GM12878 (cell line): ENCODE results near the gene DACH2. TPM values are rescaled to one million over a fixed set of nuclear protein-coding genes. Genes with fewer than 3 reads are reported as not detected.

ENCODE experiments used
- ATAC-seq: fragments of 200-7000 bp; cut with Tn5 transposase; 3 replicates; pipeline ENCODE4 v1.9.1; 2020; ENCODE audit warnings: mild to moderate bottlenecking, moderate library complexity
- BruUV-seq: library from RNA; stranded (reverse); fragments of 400-500 nt; replicated peaks from 2 replicates; lab custom pipeline; 2021; lab: Mats Ljungman, UMichigan
- CTCF ChIA-PET: fragments of 300-600 bp; sonication (Branson Sonifier 250); formaldehyde crosslinking; extraction: SDS; loops from one replicate; lab custom pipeline; 2021; ENCODE audit warnings: inconsistent platforms; lab: Yijun Ruan, JAX
- POLR2A ChIA-PET: fragments of 350-600 bp; formaldehyde crosslinking; extraction: SDS; loops from one replicate; lab custom pipeline; 2021; ENCODE audit warnings: inconsistent platforms; lab: Charles Lee
- RAD21 ChIA-PET: fragments of 300-600 bp; sonication (Branson Sonifier 250); formaldehyde crosslinking; loops from one replicate; lab custom pipeline; 2023; ENCODE audit warnings: antibody characterized with exemption; ENCODE audit not compliant: unreplicated experiment; lab: Charles Lee
- SMC1A ChIA-PET: fragments of 300-600 bp; sonication (Branson Sonifier 250); formaldehyde crosslinking; loops from one replicate; lab custom pipeline; 2023; ENCODE audit not compliant: unreplicated experiment, uncharacterized antibody; lab: Charles Lee
- DNase-seq: peaks from one replicate; pipeline ENCODE4 v3.0.0-alpha.2; 2011; ENCODE audit warnings: low read depth, low spot score
- FAIRE-seq: peaks from 3 replicates; lab custom pipeline; 2011; peaks lifted over from hg19 to GRCh38; lab: Jason Lieb, UNC
- H2AFZ ChIP-seq: 2 replicates; pipeline ENCODE4 v1.6.0; 2011; ENCODE audit warnings: low read depth, low read length, control low read depth; ENCODE audit not compliant: control insufficient read depth
- H3K27ac ChIP-seq: 2 replicates; pipeline ENCODE4 v1.5.1; 2011; ENCODE audit warnings: control low read depth; ENCODE audit not compliant: control insufficient read depth, insufficient read depth
- H3K27me3 ChIP-seq, 2 experiments: replicated peaks in 1 of 2; 2 replicates each; pipeline versions ENCODE4 v1.6.0 to v1.6.1; 2011; ENCODE audit warnings: low read length in 1 of 2; ENCODE audit not compliant: control insufficient read depth in 2 of 2, insufficient read depth in 2 of 2
- H3K36me3 ChIP-seq, 2 experiments: 2 replicates each; pipeline ENCODE4 v1.5.1; 2011; ENCODE audit warnings: low read length in 1 of 2; ENCODE audit not compliant: control insufficient read depth in 2 of 2, insufficient read depth in 2 of 2
- H3K4me1 ChIP-seq: 2 replicates; pipeline ENCODE4 v1.6.1; 2011; ENCODE audit warnings: mild to moderate bottlenecking, low read length, moderate library complexity, mixed read lengths; ENCODE audit not compliant: control insufficient read depth, insufficient read depth
- H3K4me2 ChIP-seq: 2 replicates; pipeline ENCODE4 v1.6.0; 2011; ENCODE audit warnings: control low read depth; ENCODE audit not compliant: control insufficient read depth, insufficient read depth
- H3K4me3 ChIP-seq: fragments of 200-600 bp; sonication (generic); 2 replicates; pipeline ENCODE4 v1.5.1; 2016
- H3K79me2 ChIP-seq: 2 replicates; pipeline ENCODE4 v1.6.0; 2011; ENCODE audit warnings: low read length; ENCODE audit not compliant: control insufficient read depth, insufficient read depth
- H3K9ac ChIP-seq: 2 replicates; pipeline ENCODE4 v1.8.0; 2011; ENCODE audit warnings: low read length, control low read depth, mixed read lengths; ENCODE audit not compliant: control insufficient read depth, insufficient read depth
- H3K9me3 ChIP-seq: replicated peaks from 3 replicates; pipeline ENCODE4 v1.5.1; 2011; ENCODE audit warnings: mild to moderate bottlenecking, low read length; ENCODE audit not compliant: control insufficient read depth, insufficient read depth
- H4K20me1 ChIP-seq: 2 replicates; pipeline ENCODE4 v1.6.0; 2011; ENCODE audit not compliant: control insufficient read depth, insufficient read depth
- CBX3 ChIP-seq: fragments of 200-600 bp; sonication (generic); IDR thresholded peaks from 2 replicates; pipeline ENCODE4 v1.6.1; 2016; ENCODE audit warnings: low read depth, borderline replicate concordance
- CBX5 ChIP-seq: sonication (generic); IDR thresholded peaks from 2 replicates; pipeline ENCODE4 v1.6.1; 2016; ENCODE audit warnings: low read depth, moderate library complexity, mild to moderate bottlenecking, inconsistent platforms
- CREB1 ChIP-seq: IDR thresholded peaks from 2 replicates; pipeline ENCODE4 v1.6.1; 2012; ENCODE audit warnings: low read depth, mild to moderate bottlenecking, inconsistent platforms
- MYC ChIP-seq: IDR thresholded peaks from 2 replicates; pipeline ENCODE4 v1.6.1; 2011; ENCODE audit warnings: mild to moderate bottlenecking, low read length, moderate library complexity, inconsistent platforms; ENCODE audit not compliant: insufficient read depth, insufficient replicate concordance, insufficient read length, severe bottlenecking
- PAX8 ChIP-seq: fragments of 450-650 bp; IDR thresholded peaks from 2 replicates; pipeline ENCODE4 v1.6.1; 2017; ENCODE audit warnings: mild to moderate bottlenecking, moderate library complexity
- SIX5 ChIP-seq: IDR thresholded peaks from 2 replicates; pipeline ENCODE4 v1.6.1; 2011; ENCODE audit warnings: mild to moderate bottlenecking, low read depth, low read length, moderate library complexity; ENCODE audit not compliant: severe bottlenecking
- SP1 ChIP-seq: IDR thresholded peaks from one replicate; pipeline ENCODE4 v1.6.1; 2011; ENCODE audit warnings: low read depth, low read length
- STAT1 ChIP-seq: fragments of 450-650 bp; conservative IDR thresholded peaks from 2 replicates; pipeline ENCODE4 v1.6.1; 2014; ENCODE audit warnings: antibody characterized with exemption, mild to moderate bottlenecking
- TCF3 ChIP-seq: IDR thresholded peaks from 2 replicates; pipeline ENCODE4 v1.6.1; 2012; ENCODE audit warnings: low read depth, mild to moderate bottlenecking, low read length, borderline replicate concordance; ENCODE audit not compliant: insufficient read depth
- ZNF207 ChIP-seq: fragments of 450-650 bp; IDR thresholded peaks from 2 replicates; pipeline ENCODE4 v1.6.1; 2014; ENCODE audit warnings: antibody characterized with exemption, mild to moderate bottlenecking, borderline replicate concordance
- ZNF24 ChIP-seq: fragments of 450-650 bp; IDR thresholded peaks from 2 replicates; pipeline ENCODE4 v1.6.1; 2017; ENCODE audit warnings: antibody characterized with exemption, mild to moderate bottlenecking
- WGBS: methylation state at CpG from one replicate; pipeline ENCODE4 v1.1.6; 2016; ENCODE audit warnings: low lambda C conversion rate; ENCODE audit not compliant: insufficient replicate concordance, insufficient coverage; ENCODE audit errors: missing lambda C conversion rate; 5-methylcytosine and 5-hydroxymethylcytosine counted together
- in situ Hi-C: fragments of 300-500 bp; cut with MboI; formaldehyde crosslinking; loops from 9 replicates; pipeline ENCODE4 v1.14.3; 2018; ENCODE audit warnings: mixed read lengths
- intact Hi-C: fragments of 100-400 bp; cut with micrococcal nuclease; formaldehyde crosslinking; loops from one replicate; pipeline ENCODE4 v1.14.2; 2022; ENCODE audit not compliant: unreplicated experiment
- polyA plus RNA-seq, 11 experiments: library from polyadenylated mRNA; depleted of rRNA in 4 of 11; unstranded in 6 of 11; stranded (reverse) in 5 of 11; fragments of >200 nt; fragmentation: Nextera tagmentation in 4 of 11; fragmentation: Illumina TruSeq in 1 of 11; extraction: Ambion mirVana in 4 of 11; extraction: Trizol in 1 of 11; gene quantifications; 1 replicate in 1 of 11; 2 replicates in 10 of 11; pipeline versions ENCODE4 v1.2.1 to v1.2.3, GENCODE V29; 2011 to 2016; ENCODE audit warnings: inconsistent platforms in 2 of 11, missing spikeins in 2 of 11, low read depth in 1 of 11
- total RNA-seq, 4 experiments: library from RNA; depleted of rRNA in 3 of 4; stranded (reverse); fragments of >200 nt in 3 of 4; fragmentation: Illumina TruSeq in 1 of 4; extraction: Trizol in 1 of 4; gene quantifications; 2 replicates each; pipeline versions ENCODE4 v1.2.1 to v1.2.3, GENCODE V29; 2013 to 2021
- TF ChIP-seq, protein P1 (sequence below): IDR thresholded peaks from 2 replicates; pipeline ENCODE4 v1.6.1; 2011; ENCODE audit warnings: low read depth, low read length, improper control_type of control experiment, borderline replicate concordance
- TF ChIP-seq, protein P2 (sequence below): fragments of 450-650 bp; IDR thresholded peaks from 2 replicates; pipeline ENCODE4 v1.6.1; 2016; ENCODE audit warnings: mild to moderate bottlenecking, moderate library complexity, borderline replicate concordance
- TF ChIP-seq, protein P3 (sequence below): IDR thresholded peaks from 2 replicates; pipeline ENCODE4 v1.6.1; 2012; ENCODE audit warnings: mild to moderate bottlenecking, low read depth, low read length

DACH2 gene
- total and polyA plus RNA-seq, 10 of the 15 experiments (the other 5 are each of a cell fraction or from before 2014, with no cell fraction given): 0.03 to 0.19 (median 0.07) TPM; not detected in 6

DNA sequence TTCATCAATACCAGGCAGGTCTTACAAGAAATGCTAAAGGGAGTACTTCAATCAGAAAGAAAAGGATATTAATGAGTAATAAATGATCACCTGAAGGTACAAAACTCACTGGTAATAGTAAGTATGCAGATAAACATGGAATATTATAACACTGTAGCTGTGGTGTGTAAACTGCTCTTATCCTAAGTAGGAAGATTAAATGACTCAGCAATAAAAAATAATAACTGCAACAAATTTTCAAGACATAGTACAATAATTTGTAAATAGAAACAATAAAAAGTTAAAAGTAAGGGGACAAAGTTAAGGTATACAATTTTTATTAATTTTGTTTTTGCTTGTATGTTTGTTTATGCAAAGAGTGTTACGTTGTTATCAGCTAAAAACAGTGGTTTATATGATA, 43.7 kb upstream of the DACH2 start (continued):
- TF ChIP-seq, protein P1, sequence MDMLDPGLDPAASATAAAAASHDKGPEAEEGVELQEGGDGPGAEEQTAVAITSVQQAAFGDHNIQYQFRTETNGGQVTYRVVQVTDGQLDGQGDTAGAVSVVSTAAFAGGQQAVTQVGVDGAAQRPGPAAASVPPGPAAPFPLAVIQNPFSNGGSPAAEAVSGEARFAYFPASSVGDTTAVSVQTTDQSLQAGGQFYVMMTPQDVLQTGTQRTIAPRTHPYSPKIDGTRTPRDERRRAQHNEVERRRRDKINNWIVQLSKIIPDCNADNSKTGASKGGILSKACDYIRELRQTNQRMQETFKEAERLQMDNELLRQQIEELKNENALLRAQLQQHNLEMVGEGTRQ: no peak
- TF ChIP-seq CBX5: no peak
- TF ChIP-seq, all 136 proteins: peak for 0

DNA sequence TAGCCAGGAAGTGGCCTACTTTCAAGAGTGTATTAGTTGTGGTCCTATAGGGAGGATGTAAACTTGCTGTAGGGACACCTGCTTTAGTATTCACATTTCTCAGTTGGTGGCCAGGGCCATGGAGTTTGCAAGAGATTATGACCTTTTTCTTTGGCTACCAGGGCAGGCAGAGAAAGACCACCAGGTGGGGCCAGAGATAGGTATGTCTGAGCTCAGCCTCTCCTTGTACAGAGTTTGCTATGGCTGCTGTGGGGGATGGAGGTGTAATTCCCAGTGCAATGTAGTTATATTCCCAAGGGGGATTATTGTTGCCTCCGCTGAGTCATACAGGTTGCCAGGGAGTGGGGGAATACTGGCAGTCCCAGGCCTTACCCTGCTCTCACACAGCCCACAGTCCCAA, 26.3 kb upstream of the DACH2 start:
- Histone ChIP-seq H3K9me3 (no peaks in the 10 kb centered on the region), H3K79me2 (no peaks in the 10 kb centered on the region), H3K27ac (no peak overlapping the region), H3K4me2 (no peak overlapping the region), H3K27me3 (no peaks in the 10 kb centered on the region), H2AFZ (no peak overlapping the region), H3K9ac (no peak overlapping the region), H3K4me1 (no peaks in the 10 kb centered on the region), H4K20me1 (no peaks in the 10 kb centered on the region), H3K36me3 (no peaks in the 10 kb centered on the region), H3K4me3 (no peak overlapping the region)
- POLR2A ChIA-PET: no interaction called here
- ATAC-seq: no peak
- no TSS peak for BruUV-seq
- in situ Hi-C loops: no loop called here
- intact Hi-C loops: no loop called here
- RAD21 ChIA-PET: no interaction called here
- 33% methylated on average over 1 of the region's 1 CpG for WGBS
- CTCF ChIA-PET: no interaction called here
- DNase-seq: no peak
- no peak for FAIRE-seq
- SMC1A ChIA-PET: no interaction called here
- TF ChIP-seq CREB1 (no peak), ZNF24 (no peak), TCF3 (no peak), SP1 (no peak), SIX5 (no peak), STAT1 (no peak), CBX3 (no peak), PAX8 (no peak), ZNF207 (no peak), MYC (no peak)
- TF ChIP-seq, protein P2, sequence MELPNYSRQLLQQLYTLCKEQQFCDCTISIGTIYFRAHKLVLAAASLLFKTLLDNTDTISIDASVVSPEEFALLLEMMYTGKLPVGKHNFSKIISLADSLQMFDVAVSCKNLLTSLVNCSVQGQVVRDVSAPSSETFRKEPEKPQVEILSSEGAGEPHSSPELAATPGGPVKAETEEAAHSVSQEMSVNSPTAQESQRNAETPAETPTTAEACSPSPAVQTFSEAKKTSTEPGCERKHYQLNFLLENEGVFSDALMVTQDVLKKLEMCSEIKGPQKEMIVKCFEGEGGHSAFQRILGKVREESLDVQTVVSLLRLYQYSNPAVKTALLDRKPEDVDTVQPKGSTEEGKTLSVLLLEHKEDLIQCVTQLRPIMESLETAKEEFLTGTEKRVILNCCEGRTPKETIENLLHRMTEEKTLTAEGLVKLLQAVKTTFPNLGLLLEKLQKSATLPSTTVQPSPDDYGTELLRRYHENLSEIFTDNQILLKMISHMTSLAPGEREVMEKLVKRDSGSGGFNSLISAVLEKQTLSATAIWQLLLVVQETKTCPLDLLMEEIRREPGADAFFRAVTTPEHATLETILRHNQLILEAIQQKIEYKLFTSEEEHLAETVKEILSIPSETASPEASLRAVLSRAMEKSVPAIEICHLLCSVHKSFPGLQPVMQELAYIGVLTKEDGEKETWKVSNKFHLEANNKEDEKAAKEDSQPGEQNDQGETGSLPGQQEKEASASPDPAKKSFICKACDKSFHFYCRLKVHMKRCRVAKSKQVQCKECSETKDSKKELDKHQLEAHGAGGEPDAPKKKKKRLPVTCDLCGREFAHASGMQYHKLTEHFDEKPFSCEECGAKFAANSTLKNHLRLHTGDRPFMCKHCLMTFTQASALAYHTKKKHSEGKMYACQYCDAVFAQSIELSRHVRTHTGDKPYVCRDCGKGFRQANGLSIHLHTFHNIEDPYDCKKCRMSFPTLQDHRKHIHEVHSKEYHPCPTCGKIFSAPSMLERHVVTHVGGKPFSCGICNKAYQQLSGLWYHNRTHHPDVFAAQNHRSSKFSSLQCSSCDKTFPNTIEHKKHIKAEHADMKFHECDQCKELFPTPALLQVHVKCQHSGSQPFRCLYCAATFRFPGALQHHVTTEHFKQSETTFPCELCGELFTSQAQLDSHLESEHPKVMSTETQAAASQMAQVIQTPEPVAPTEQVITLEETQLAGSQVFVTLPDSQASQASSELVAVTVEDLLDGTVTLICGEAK: no peak
- TF ChIP-seq, protein P3, sequence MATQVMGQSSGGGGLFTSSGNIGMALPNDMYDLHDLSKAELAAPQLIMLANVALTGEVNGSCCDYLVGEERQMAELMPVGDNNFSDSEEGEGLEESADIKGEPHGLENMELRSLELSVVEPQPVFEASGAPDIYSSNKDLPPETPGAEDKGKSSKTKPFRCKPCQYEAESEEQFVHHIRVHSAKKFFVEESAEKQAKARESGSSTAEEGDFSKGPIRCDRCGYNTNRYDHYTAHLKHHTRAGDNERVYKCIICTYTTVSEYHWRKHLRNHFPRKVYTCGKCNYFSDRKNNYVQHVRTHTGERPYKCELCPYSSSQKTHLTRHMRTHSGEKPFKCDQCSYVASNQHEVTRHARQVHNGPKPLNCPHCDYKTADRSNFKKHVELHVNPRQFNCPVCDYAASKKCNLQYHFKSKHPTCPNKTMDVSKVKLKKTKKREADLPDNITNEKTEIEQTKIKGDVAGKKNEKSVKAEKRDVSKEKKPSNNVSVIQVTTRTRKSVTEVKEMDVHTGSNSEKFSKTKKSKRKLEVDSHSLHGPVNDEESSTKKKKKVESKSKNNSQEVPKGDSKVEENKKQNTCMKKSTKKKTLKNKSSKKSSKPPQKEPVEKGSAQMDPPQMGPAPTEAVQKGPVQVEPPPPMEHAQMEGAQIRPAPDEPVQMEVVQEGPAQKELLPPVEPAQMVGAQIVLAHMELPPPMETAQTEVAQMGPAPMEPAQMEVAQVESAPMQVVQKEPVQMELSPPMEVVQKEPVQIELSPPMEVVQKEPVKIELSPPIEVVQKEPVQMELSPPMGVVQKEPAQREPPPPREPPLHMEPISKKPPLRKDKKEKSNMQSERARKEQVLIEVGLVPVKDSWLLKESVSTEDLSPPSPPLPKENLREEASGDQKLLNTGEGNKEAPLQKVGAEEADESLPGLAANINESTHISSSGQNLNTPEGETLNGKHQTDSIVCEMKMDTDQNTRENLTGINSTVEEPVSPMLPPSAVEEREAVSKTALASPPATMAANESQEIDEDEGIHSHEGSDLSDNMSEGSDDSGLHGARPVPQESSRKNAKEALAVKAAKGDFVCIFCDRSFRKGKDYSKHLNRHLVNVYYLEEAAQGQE: no peak
